SIG-M5 treated with dmso at 0.1 percent for 504 hours (cell line): ENCODE data around the gene OR6B1.
"Not testable (repeated sequence)": the region's sequence is repeated elsewhere in the genome, so short reads cannot be mapped to it uniquely, and the experiment has no call there.

Source experiments
- DNase-seq: peaks from one replicate; lab custom pipeline; 2025; ENCODE audit not compliant: unreplicated experiment; lab: John Stamatoyannopoulos, UW

Gene OR6B1

GRCh38 chr7:144036302-144036885 is 36.3 kb downstream of the OR6B1 start:
- DNase-seq = no peak

DNA sequence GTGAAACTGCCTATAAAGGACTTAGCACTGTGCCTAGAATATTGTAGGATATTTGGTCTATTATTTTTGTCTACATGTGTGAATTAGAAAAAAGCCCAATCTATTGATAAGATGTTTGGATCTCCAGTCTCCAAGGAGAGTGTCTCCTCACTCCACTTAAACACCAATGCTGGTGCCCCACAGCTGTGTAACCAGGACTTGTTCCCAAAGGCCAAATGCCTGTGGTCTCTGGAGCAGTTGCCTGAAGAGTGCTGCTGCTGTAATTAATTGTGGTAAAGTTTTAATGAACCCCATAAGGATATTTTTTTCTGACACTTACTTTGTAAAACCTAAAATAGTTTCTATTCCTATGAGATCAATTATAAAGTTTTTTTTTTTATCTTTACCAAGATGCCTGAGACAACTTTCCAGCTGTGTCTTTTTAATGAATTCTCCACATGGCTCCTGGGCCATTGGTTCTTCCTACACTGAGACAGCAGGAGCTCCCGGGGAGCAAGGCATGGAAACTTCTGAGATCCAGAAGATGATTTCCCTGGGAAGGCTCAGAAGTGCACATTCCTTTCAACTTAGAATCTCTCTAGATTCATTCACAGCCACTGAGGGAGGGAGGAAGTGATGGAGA is 37.4 kb downstream of the OR6B1 start:
- no peak for DNase-seq

DNA sequence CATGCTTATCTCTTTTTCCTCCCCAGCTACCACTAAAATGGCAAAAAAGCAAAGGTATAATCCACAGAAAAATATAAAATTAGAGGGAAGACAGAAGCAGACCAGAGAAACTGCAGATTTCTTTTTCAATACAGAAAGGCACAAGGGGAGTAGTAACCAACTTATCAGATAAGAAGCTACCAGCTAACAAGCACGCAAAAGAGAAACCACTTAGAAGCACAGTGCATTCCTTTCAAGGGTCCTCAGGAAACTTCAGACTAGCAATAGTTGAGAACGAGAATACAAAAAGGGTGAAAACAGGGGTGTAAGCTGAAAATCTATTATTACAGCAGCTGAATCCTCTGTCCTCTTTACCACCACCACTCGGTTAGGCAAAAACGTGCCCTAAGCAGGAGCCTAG is 38.8 kb downstream of the OR6B1 start:
- DNase-seq = no peak

- no peak for DNase-seq
These were observed 48.5 kb downstream of the OR6B1 start, which contains the start of gene OR2A5 for GRCh38 chr7:144048648-144049047. TSS of gene OR2A5 (plus strand) at chr7:144048948. CDS start at chr7:144050402, 1,454 bp downstream.

DNA sequence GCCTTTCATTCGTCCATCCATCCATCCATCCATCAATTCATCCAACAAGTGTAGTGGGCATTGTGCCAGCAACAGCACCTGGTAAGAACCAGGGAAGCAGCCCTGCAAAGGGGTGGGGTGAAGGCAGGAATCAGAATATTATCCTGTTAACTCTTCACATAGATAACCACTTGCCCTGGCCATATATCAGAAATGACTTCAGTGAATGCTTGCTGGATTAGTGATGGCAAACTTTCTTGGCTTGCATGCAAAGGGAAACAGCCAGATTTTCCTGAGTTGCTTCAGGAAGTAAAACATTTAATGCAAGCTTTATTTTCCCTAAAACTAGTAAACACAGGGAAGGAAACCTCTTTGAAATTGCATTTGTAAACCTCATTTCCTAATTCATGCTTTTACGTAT is 49.4 kb downstream of the OR6B1 start:
- no peak for DNase-seq

- DNase-seq = no peak
These were observed 50.0 kb downstream of the OR6B1 start for GRCh38 chr7:144050093-144050492.

GRCh38 chr7:144050884-144051283 is 50.8 kb downstream of the OR6B1 start:
- DNase-seq = not testable (repeated sequence)

DNA sequence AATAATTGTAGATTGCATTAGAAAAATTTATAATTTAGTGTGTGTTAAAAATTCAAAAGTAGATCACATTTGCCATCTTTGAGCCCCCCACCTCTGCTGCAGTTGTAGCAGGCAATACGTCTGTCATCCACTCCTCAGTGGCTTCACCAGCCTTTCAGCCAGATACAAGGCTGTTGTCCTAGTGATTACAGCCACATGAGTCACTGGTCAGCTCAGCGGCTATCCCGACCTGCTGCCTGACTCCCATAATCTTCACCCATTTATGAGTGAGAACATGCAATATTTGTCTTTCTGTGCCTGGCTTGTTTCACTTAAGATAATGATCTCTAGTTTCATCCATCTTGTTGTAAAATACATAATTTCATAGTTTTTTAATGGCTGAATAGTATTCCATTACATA is 57.8 kb downstream of the OR6B1 start:
- DNase-seq = no peak
